ENCODE data around the gene COTL1.

The COTL1 gene

GRCh38 chr16:84614968-84615813, 2.7 kb downstream of the COTL1 start:
- no peaks in the 10 kb centered on the region for H3K9me2 ChIP-seq (replicated peaks; ENCODE audit: low read depth, low read length)
- H3K36me3 ChIP-seq (ENCODE audit: insufficient read depth, low read length): no peaks in the 10 kb centered on the region
- no peak overlapping the region for H2AFZ ChIP-seq (ENCODE audit: low read length)
- no peaks in the 10 kb centered on the region for H4K20me1 ChIP-seq (ENCODE audit: insufficient read depth, low read length, poor library complexity, severe bottlenecking)
- H3K27me3 ChIP-seq (ENCODE audit: insufficient read depth, low read length, poor library complexity, severe bottlenecking): no peaks in the 10 kb centered on the region
- no peak overlapping the region for H3K9ac ChIP-seq (ENCODE audit: low read depth, low read length, poor library complexity, severe bottlenecking)
- H3K4me2 ChIP-seq (ENCODE audit: low read depth, low read length, poor library complexity, severe bottlenecking): no peak overlapping the region
- H3K79me2 ChIP-seq (ENCODE audit: insufficient read depth, low read length): no peaks in the 10 kb centered on the region
- no peak overlapping the region for H3K4me3 ChIP-seq (ENCODE audit: low read length, poor library complexity, severe bottlenecking)
- H3K9me3 ChIP-seq (ENCODE audit: insufficient read depth, low read depth, low read length): no peaks in the 10 kb centered on the region
- H3F3A ChIP-seq (ENCODE audit: low read depth): no peaks in the 10 kb centered on the region
- no peaks in the 10 kb centered on the region for H3K4me1 ChIP-seq (ENCODE audit: insufficient read depth, low read length, poor library complexity, severe bottlenecking)
- no peak for TF ChIP-seq CTCF (conservative IDR thresholded peaks at IDR 0.05; ENCODE audit: low read length)
- TF ChIP-seq EZH2phosphoT487 (IDR thresholded peaks at IDR 0.05; ENCODE audit: borderline replicate concordance): no peak

- no peak for TF ChIP-seq CTCF (conservative IDR thresholded peaks at IDR 0.05; ENCODE audit: low read length)
- TF ChIP-seq EZH2phosphoT487 (IDR thresholded peaks at IDR 0.05; ENCODE audit: borderline replicate concordance): no peak
- Histone ChIP-seq H2AFZ (ENCODE audit: low read length) (no peak overlapping the region), H3K9me3 (ENCODE audit: insufficient read depth, low read depth, low read length) (no peaks in the 10 kb centered on the region), H3K9me2 (replicated peaks; ENCODE audit: low read depth, low read length) (no peaks in the 10 kb centered on the region), H3K9ac (ENCODE audit: low read depth, low read length, poor library complexity, severe bottlenecking) (no peak overlapping the region), H4K20me1 (ENCODE audit: insufficient read depth, low read length, poor library complexity, severe bottlenecking) (no peaks in the 10 kb centered on the region), H3K4me2 (ENCODE audit: low read depth, low read length, poor library complexity, severe bottlenecking) (no peak overlapping the region), H3K27me3 (ENCODE audit: insufficient read depth, low read length, poor library complexity, severe bottlenecking) (no peaks in the 10 kb centered on the region), H3F3A (ENCODE audit: low read depth) (no peaks in the 10 kb centered on the region), H3K4me1 (ENCODE audit: insufficient read depth, low read length, poor library complexity, severe bottlenecking) (no peaks in the 10 kb centered on the region), H3K4me3 (ENCODE audit: low read length, poor library complexity, severe bottlenecking) (no peak overlapping the region), H3K79me2 (ENCODE audit: insufficient read depth, low read length) (no peaks in the 10 kb centered on the region), H3K36me3 (ENCODE audit: insufficient read depth, low read length) (no peaks in the 10 kb centered on the region)
Measured at GRCh38 chr16:84614623-84614967, 3.3 kb downstream of the COTL1 start.

GRCh38 chr16:84614073-84614459, 3.8 kb downstream of the COTL1 start:
- no peaks in the 10 kb centered on the region for H3K79me2 ChIP-seq (ENCODE audit: insufficient read depth, low read length)
- no peaks in the 10 kb centered on the region for H3K4me1 ChIP-seq (ENCODE audit: insufficient read depth, low read length, poor library complexity, severe bottlenecking)
- H4K20me1 ChIP-seq (ENCODE audit: insufficient read depth, low read length, poor library complexity, severe bottlenecking): no peaks in the 10 kb centered on the region
- no peak overlapping the region for H3K9ac ChIP-seq (ENCODE audit: low read depth, low read length, poor library complexity, severe bottlenecking)
- no peaks in the 10 kb centered on the region for H3K27me3 ChIP-seq (ENCODE audit: insufficient read depth, low read length, poor library complexity, severe bottlenecking)
- no peaks in the 10 kb centered on the region for H3K36me3 ChIP-seq (ENCODE audit: insufficient read depth, low read length)
- no peaks in the 10 kb centered on the region for H3K9me3 ChIP-seq (ENCODE audit: insufficient read depth, low read depth, low read length)
- H3F3A ChIP-seq (ENCODE audit: low read depth): no peaks in the 10 kb centered on the region
- H3K4me2 ChIP-seq (ENCODE audit: low read depth, low read length, poor library complexity, severe bottlenecking): no peak overlapping the region
- H3K9me2 ChIP-seq (replicated peaks; ENCODE audit: low read depth, low read length): no peaks in the 10 kb centered on the region
- H3K4me3 ChIP-seq (ENCODE audit: low read length, poor library complexity, severe bottlenecking): no peak overlapping the region
- TF ChIP-seq CTCF (conservative IDR thresholded peaks at IDR 0.05; ENCODE audit: low read length): no peak
- no peak for TF ChIP-seq EZH2phosphoT487 (IDR thresholded peaks at IDR 0.05; ENCODE audit: borderline replicate concordance)
- no peak overlapping the region for H2AFZ ChIP-seq (ENCODE audit: low read length)

Data from Loucy (cell line).